ENCODE data around the gene EMP1. TPM values are rescaled to one million over a fixed set of nuclear protein-coding genes. Genes with fewer than 3 reads are reported as not detected.

EMP1 gene
- total RNA-seq, 1 donor from 2014 or later: 19.0 TPM

DNA sequence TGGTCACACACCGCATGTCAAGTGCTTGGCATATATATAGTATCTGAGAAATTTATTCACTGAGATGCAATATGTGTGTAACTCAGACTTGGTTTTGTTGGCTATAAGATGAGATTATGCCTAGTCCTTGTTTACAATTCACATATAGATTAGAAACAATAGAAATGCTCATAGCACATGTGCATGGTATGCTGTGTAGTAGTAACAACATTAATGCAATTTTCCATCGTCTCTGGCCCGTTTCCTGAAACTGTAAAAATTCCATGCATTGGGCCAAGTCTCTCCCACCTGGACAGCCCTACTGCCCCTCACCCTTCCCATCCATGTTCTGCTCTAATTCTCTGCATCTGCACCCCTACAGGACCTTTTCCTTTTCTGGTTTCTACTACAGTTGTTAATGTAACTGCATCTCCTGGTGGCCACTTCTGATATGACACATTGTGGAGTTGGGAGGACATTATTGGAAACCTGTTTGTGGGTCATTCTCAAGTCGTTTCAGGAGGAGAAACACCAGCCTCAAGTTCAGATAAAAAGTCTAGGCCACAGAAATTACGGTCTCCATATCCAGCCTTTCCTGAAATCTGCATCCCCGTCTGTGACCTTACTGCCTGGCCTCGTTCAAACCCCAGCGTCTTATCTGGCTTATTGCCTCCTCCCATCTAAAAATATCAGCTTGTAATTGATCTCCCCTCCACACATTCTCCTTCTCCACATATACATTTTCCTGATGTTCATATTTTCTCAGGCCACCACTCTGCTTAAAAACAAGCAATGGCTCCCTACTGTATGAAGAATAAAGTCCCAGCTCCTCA is 37.5 kb downstream of the EMP1 start:
- Mint-ChIP-seq H3K9me3 (peaks cover 9% of the 10 kb centered on the region), H3K27ac (no peak overlapping the region), H3K4me1 (peaks cover 3% of the 10 kb centered on the region), H3K4me3 (no peak overlapping the region), H3K27me3 (ENCODE audit: low read depth) (no peaks in the 10 kb centered on the region), H3K36me3 (no peaks in the 10 kb centered on the region)
- DNase-seq (ENCODE audit: low spot score in 2 of 2, unreplicated experiment in 2 of 2): no peak
- TF ChIP-seq, protein P1, sequence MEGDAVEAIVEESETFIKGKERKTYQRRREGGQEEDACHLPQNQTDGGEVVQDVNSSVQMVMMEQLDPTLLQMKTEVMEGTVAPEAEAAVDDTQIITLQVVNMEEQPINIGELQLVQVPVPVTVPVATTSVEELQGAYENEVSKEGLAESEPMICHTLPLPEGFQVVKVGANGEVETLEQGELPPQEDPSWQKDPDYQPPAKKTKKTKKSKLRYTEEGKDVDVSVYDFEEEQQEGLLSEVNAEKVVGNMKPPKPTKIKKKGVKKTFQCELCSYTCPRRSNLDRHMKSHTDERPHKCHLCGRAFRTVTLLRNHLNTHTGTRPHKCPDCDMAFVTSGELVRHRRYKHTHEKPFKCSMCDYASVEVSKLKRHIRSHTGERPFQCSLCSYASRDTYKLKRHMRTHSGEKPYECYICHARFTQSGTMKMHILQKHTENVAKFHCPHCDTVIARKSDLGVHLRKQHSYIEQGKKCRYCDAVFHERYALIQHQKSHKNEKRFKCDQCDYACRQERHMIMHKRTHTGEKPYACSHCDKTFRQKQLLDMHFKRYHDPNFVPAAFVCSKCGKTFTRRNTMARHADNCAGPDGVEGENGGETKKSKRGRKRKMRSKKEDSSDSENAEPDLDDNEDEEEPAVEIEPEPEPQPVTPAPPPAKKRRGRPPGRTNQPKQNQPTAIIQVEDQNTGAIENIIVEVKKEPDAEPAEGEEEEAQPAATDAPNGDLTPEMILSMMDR (IDR thresholded peaks at IDR 0.05; ENCODE audit: unreplicated experiment): peak; percentile 98

DNA sequence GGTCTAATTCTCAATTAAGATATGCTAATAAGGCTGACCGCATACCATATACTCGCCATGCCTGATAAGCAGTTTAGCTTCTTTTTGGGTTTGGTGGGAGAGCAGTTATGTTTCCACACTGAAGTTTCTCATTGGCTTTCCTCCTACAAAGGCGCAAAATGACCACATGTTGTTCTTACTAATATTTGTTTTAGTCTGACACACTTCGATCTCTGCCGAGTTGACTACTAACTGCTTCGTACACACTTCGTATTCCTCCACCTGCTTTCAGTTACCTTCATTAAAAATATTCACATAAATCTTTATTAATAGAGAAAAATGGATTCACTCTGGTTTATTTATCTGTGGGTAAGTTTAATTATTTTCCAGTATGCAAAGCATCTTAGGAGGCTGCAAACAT is 41.7 kb downstream of the EMP1 start:
- TF ChIP-seq, protein P1 (IDR thresholded peaks at IDR 0.05; ENCODE audit: unreplicated experiment): no peak
- Mint-ChIP-seq H3K27ac (no peak overlapping the region), H3K9me3 (no peaks in the 10 kb centered on the region), H3K4me3 (no peak overlapping the region), H3K27me3 (ENCODE audit: low read depth) (no peaks in the 10 kb centered on the region), H3K4me1 (peaks cover 9% of the 10 kb centered on the region), H3K36me3 (no peaks in the 10 kb centered on the region)
- DNase-seq (ENCODE audit: low spot score in 2 of 2, unreplicated experiment in 2 of 2): no peak

DNA sequence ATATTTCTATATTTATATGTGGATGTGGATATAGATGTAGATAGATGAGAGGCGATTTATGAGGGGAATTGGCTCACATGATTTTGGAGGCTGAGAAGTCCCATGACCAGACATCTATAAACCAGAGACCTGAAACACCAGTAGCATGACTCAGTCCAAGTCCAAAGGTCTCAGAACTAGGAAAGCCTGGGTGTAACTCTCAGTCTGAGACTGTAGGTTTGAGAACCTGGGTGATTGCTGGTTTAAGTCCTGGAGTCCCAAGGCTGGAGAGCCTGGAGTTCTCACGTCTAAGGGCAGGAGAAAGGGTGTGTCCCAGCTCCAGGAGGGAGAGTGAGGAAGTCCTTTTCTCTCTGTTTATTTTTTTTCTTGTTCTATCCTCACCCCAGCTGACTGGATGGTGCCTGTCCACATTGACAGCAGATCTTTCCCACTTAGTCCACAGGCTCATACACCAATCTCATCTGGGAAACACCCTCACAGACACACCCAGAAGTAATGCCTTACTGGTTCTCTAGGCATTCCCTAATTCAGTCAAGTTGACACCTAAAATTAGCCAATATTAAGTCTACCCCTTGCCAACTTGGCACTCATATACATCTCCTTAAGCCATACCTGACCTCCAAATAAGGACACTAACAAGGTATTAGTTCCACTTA is 45.4 kb downstream of the EMP1 start:
- Mint-ChIP-seq H3K27me3 (ENCODE audit: low read depth) (no peaks in the 10 kb centered on the region), H3K36me3 (no peaks in the 10 kb centered on the region), H3K4me1 (peaks cover 9% of the 10 kb centered on the region), H3K4me3 (no peak overlapping the region), H3K9me3 (no peaks in the 10 kb centered on the region), H3K27ac (no peak overlapping the region)
- no peak for DNase-seq (ENCODE audit: low spot score in 2 of 2, unreplicated experiment in 2 of 2)
- TF ChIP-seq, protein P1 (IDR thresholded peaks at IDR 0.05; ENCODE audit: unreplicated experiment): no peak

GRCh38 chr12:13242936-13243335 is 46.4 kb downstream of the EMP1 start:
- H3K36me3 Mint-ChIP-seq: no peaks in the 10 kb centered on the region
- H3K9me3 Mint-ChIP-seq: no peaks in the 10 kb centered on the region
- H3K4me3 Mint-ChIP-seq: no peak overlapping the region
- H3K4me1 Mint-ChIP-seq: peaks cover 6% of the 10 kb centered on the region
- TF ChIP-seq, protein P1 (IDR thresholded peaks at IDR 0.05; ENCODE audit: unreplicated experiment): no peak
- DNase-seq (ENCODE audit: low spot score in 2 of 2, unreplicated experiment in 2 of 2): no peak
- no peaks in the 10 kb centered on the region for H3K27me3 Mint-ChIP-seq (ENCODE audit: low read depth)
- no peak overlapping the region for H3K27ac Mint-ChIP-seq

- no peaks in the 10 kb centered on the region for H3K27me3 Mint-ChIP-seq (ENCODE audit: low read depth)
- TF ChIP-seq, protein P1 (IDR thresholded peaks at IDR 0.05; ENCODE audit: unreplicated experiment): no peak
- H3K4me3 Mint-ChIP-seq: no peak overlapping the region
- H3K27ac Mint-ChIP-seq: no peak overlapping the region
- DNase-seq (ENCODE audit: low spot score in 2 of 2, unreplicated experiment in 2 of 2): no peak
- H3K9me3 Mint-ChIP-seq: no peaks in the 10 kb centered on the region
- peaks cover 6% of the 10 kb centered on the region for H3K4me1 Mint-ChIP-seq
- no peaks in the 10 kb centered on the region for H3K36me3 Mint-ChIP-seq
These were observed 47.1 kb downstream of the EMP1 start for GRCh38 chr12:13243516-13244070.

All from mesothelial cell of epicardium (in vitro differentiated cells).